K562 (cell line): ENCODE data around the gene OR52I2. TPM values are rescaled to one million over a fixed set of nuclear protein-coding genes. Genes with fewer than 3 reads are reported as not detected.

Experiments
- ATAC-seq: fragments of 200-7000 bp; cut with Tn5 transposase; 3 replicates; pipeline ENCODE4 v1.9.1; 2020; ENCODE audit warnings: moderate library complexity
- BruUV-seq: library from RNA; stranded (reverse); fragments of 400-500 nt; replicated peaks from 2 replicates; lab custom pipeline; 2021; lab: Mats Ljungman, UMichigan
- CTCF ChIA-PET: fragments of 300-600 bp; formaldehyde crosslinking; extraction: SDS; loops from one replicate; lab custom pipeline; 2021; ENCODE audit warnings: low intra/inter-chr PET ratio; lab: Yijun Ruan, JAX
- POLR2A ChIA-PET: fragments of 300-600, 350-650 bp; sonication (Branson Sonifier 250); formaldehyde crosslinking; extraction: SDS; loops from one replicate; lab custom pipeline; 2021; ENCODE audit warnings: antibody characterized with exemption, inconsistent platforms; lab: Yijun Ruan, JAX
- DNase-seq, 4 experiments: peaks; one replicate each; pipeline versions ENCODE4 v3.0.0 to v3.0.0-alpha.2; 2011 to 2018; ENCODE audit warnings: low spot score in 3 of 4, mixed read lengths in 3 of 4; ENCODE audit errors: extremely low read depth in 1 of 4
- FAIRE-seq: peaks from 2 replicates; lab custom pipeline; 2011; peaks lifted over from hg19 to GRCh38; lab: Jason Lieb, UNC
- H2AFZ ChIP-seq: 2 replicates; pipeline ENCODE4 v1.6.0; 2011; ENCODE audit warnings: low read depth, low read length, control low read depth, inconsistent platforms
- H3K27ac ChIP-seq: fragments of 200-600 bp; 3 replicates; pipeline ENCODE4 v1.8.0; 2011; ENCODE audit warnings: low read depth, mild to moderate bottlenecking, control low read depth, inconsistent platforms, low read length, moderate library complexity, mixed read lengths; ENCODE audit errors: extremely low read depth
- H3K27me3 ChIP-seq, 2 experiments: fragments of 300-600 bp in 1 of 2; 2 replicates in 1 of 2; 3 replicates in 1 of 2; pipeline versions ENCODE4 v1.6.0 to v1.8.0; 2011; ENCODE audit warnings: inconsistent platforms in 2 of 2, low read length in 2 of 2, mild to moderate bottlenecking in 1 of 2, mixed read lengths in 1 of 2, moderate library complexity in 1 of 2; ENCODE audit not compliant: control insufficient read depth in 2 of 2, insufficient read depth in 2 of 2
- H3K36me3 ChIP-seq: fragments of 300-600 bp; 3 replicates; pipeline ENCODE4 v1.8.0; 2011; ENCODE audit warnings: mild to moderate bottlenecking, low read length, inconsistent platforms; ENCODE audit not compliant: control insufficient read depth, insufficient read depth
- H3K4me1 ChIP-seq, 2 experiments: fragments of 200-600 bp in 1 of 2; replicated peaks in 1 of 2; 2 replicates in 1 of 2; 3 replicates in 1 of 2; pipeline versions ENCODE4 v1.5.1 to v1.8.0; 2011; ENCODE audit warnings: inconsistent platforms in 2 of 2, low read length in 2 of 2, mild to moderate bottlenecking in 1 of 2, mixed read lengths in 1 of 2, moderate library complexity in 1 of 2; ENCODE audit not compliant: control insufficient read depth in 2 of 2, insufficient read depth in 2 of 2
- H3K4me2 ChIP-seq: 2 replicates; pipeline ENCODE4 v1.6.1; 2011; ENCODE audit warnings: low read length, control low read depth, inconsistent platforms, mixed read lengths; ENCODE audit not compliant: insufficient read depth
- H3K4me3 ChIP-seq: fragments of 200-600 bp; sonication (generic), shearing (Covaris generic); 2 replicates; pipeline ENCODE4 v1.5.1; 2016; ENCODE audit warnings: control low read depth, inconsistent platforms
- H3K79me2 ChIP-seq: fragments of 200-600 bp; 3 replicates; pipeline ENCODE4 v1.8.0; 2011; ENCODE audit warnings: low read length, inconsistent platforms; ENCODE audit not compliant: control insufficient read depth, insufficient read depth
- H3K9ac ChIP-seq, 2 experiments: 2 replicates each; pipeline versions ENCODE4 v1.6.0 to v1.6.1; 2011; ENCODE audit warnings: low read depth in 2 of 2, low read length in 2 of 2, control low read depth in 1 of 2, inconsistent platforms in 1 of 2, mild to moderate bottlenecking in 1 of 2, mixed read lengths in 1 of 2; ENCODE audit not compliant: insufficient read depth in 1 of 2
- H3K9me1 ChIP-seq: one replicate; pipeline ENCODE4 v1.6.0; 2011; ENCODE audit warnings: inconsistent platforms, mild to moderate bottlenecking, low read length, moderate library complexity; ENCODE audit not compliant: control insufficient read depth, insufficient read depth
- H3K9me3 ChIP-seq: replicated peaks from 2 replicates; pipeline ENCODE4 v1.5.1; 2011; ENCODE audit warnings: low read depth, low read length, inconsistent platforms; ENCODE audit not compliant: control insufficient read depth, insufficient read depth
- H4K20me1 ChIP-seq: replicated peaks from 2 replicates; pipeline ENCODE4 v1.6.1; 2011; ENCODE audit warnings: low read length, inconsistent platforms, mixed read lengths; ENCODE audit not compliant: control insufficient read depth, insufficient read depth
- EGR1 ChIP-seq: fragments of 450-650 bp; conservative IDR thresholded peaks from 2 replicates; pipeline ENCODE4 v1.6.1; 2017; ENCODE audit warnings: mild to moderate bottlenecking
- ELK3 ChIP-seq: fragments of 450-650 bp; formaldehyde crosslinking; IDR thresholded peaks from 2 replicates; pipeline ENCODE4 v1.4.0; 2020; ENCODE audit warnings: mild to moderate bottlenecking
- ETS1 ChIP-seq: conservative IDR thresholded peaks from 2 replicates; pipeline ENCODE4 v1.6.1; 2011; ENCODE audit warnings: low read depth, mild to moderate bottlenecking, low read length; ENCODE audit not compliant: control insufficient read depth
- GATAD2B ChIP-seq: fragments of 450-650 bp; IDR thresholded peaks from 2 replicates; pipeline ENCODE4 v1.6.1; 2017; ENCODE audit warnings: mild to moderate bottlenecking, borderline replicate concordance
- GTF2B ChIP-seq: IDR thresholded peaks from 2 replicates; pipeline ENCODE4 v1.6.1; 2011; ENCODE audit not compliant: insufficient read length; ENCODE audit errors: extremely low read depth
- RAD21 ChIP-seq, 2 experiments: fragments of 250-450 bp in 1 of 2; fragments of 450-650 bp in 1 of 2; sonication (Bioruptor Pico) in 1 of 2; formaldehyde crosslinking in 1 of 2; IDR thresholded peaks in 1 of 2; conservative IDR thresholded peaks in 1 of 2; 2 replicates each; pipeline versions ENCODE4 v1.4.0 to v1.8.0; 2020 to 2022; ENCODE audit warnings: mild to moderate bottlenecking in 2 of 2, moderate library complexity in 1 of 2
- TGIF2 ChIP-seq: sonication (generic); formaldehyde crosslinking; IDR thresholded peaks from 2 replicates; pipeline ENCODE4 v1.8.1; 2022; ENCODE audit warnings: mild to moderate bottlenecking, missing genetic modification reagents, moderate library complexity
- ZNF512 ChIP-seq: IDR thresholded peaks from 2 replicates; pipeline ENCODE4 v1.6.1; 2016; ENCODE audit warnings: missing genetic modification characterization, missing compliant biosample characterization
- ZNF561 ChIP-seq: fragments of 450-650 bp; formaldehyde crosslinking; conservative IDR thresholded peaks from 2 replicates; pipeline ENCODE4 v1.4.0; 2020; ENCODE audit warnings: mild to moderate bottlenecking, moderate library complexity
- ZSCAN32 ChIP-seq: fragments of 450-650 bp; formaldehyde crosslinking; IDR thresholded peaks from 2 replicates; pipeline ENCODE4 v1.4.0; 2020; ENCODE audit warnings: mild to moderate bottlenecking, moderate library complexity
- WGBS: fragments of 100-300 bp; shearing (Covaris generic); methylation state at CpG from one replicate; pipeline ENCODE4 v1.1.6; 2016; ENCODE audit warnings: low coverage, mixed read lengths; ENCODE audit not compliant: insufficient coverage; ENCODE audit errors: missing lambda C conversion rate; 5-methylcytosine and 5-hydroxymethylcytosine counted together
- in situ Hi-C: fragments of 300-500 bp; cut with MboI; formaldehyde crosslinking; loops from 4 replicates; pipeline ENCODE4 v1.15.0; 2018; ENCODE audit warnings: inconsistent platforms, mixed read lengths
- intact Hi-C: fragments of 100-400 bp; cut with micrococcal nuclease; formaldehyde crosslinking; loops from 2 replicates; pipeline ENCODE4 v1.14.2; 2022
- polyA plus RNA-seq, 8 experiments: library from polyadenylated mRNA; depleted of rRNA in 4 of 8; stranded (reverse) in 5 of 8; unstranded in 3 of 8; fragments of >200 nt; fragmentation: Nextera tagmentation in 2 of 8; fragmentation: Illumina TruSeq in 1 of 8; extraction: Ambion mirVana in 2 of 8; extraction: Trizol in 1 of 8; gene quantifications; 2 replicates each; pipeline versions ENCODE4 v1.2.1 to v1.2.3, GENCODE V29; 2011 to 2014; ENCODE audit warnings: inconsistent platforms in 1 of 8, missing spikeins in 1 of 8
- total RNA-seq, 7 experiments: library from RNA; depleted of rRNA in 6 of 7; stranded (reverse); fragments of >200 nt in 6 of 7; fragmentation: Illumina TruSeq in 2 of 7; extraction: Trizol in 2 of 7; gene quantifications; 2 replicates each; pipeline versions ENCODE4 v1.2.1 to v1.2.3, GENCODE V29; 2011 to 2021; ENCODE audit warnings: low replicate concordance in 1 of 7

Gene OR52I2
- total and polyA plus RNA-seq, 9 of the 15 experiments (the other 6 are each of a cell fraction or from before 2014, with no cell fraction given) = not detected

- in situ Hi-C loops (no loop called here), intact Hi-C loops (no loop called here)
- ATAC-seq = no peak
- no peak overlapping the region for H3K27ac ChIP-seq
- no peak overlapping the region for H3K4me3 ChIP-seq
- ChIA-PET CTCF (no interaction called here), POLR2A (no interaction called here)
- no peaks in the 10 kb centered on the region for H3K4me1 ChIP-seq
- H3K27me3 ChIP-seq = peaks cover 13 to 18% of the 10 kb centered on the region in 2 experiments; a peak in 4 of 5 replicates
- H3K9me3 ChIP-seq = no peaks in the 10 kb centered on the region
- under 1% methylated on average over 16 of the region's 18 CpGs for WGBS
- TF ChIP-seq TGIF2 (no peak), GTF2B (no peak), ELK3 (CRISPR knock-in tag) (no peak), ETS1 (no peak), GATAD2B (no peak), ZNF512 (tag) (no peak), RAD21 (CRISPR knock-in tag; conservative IDR thresholded peaks at IDR 0.05 in 1 of 2, IDR thresholded peaks at IDR 0.05 in 1 of 2) (no peak), EGR1 (no peak), ZSCAN32 (CRISPR knock-in tag) (no peak), ZNF561 (no peak)
- no peaks in the 10 kb centered on the region for H4K20me1 ChIP-seq
- H3K4me2 ChIP-seq = no peak overlapping the region
- no peak overlapping the region for H3K9ac ChIP-seq
- no peaks in the 10 kb centered on the region for H3K9me1 ChIP-seq
- no peaks in the 10 kb centered on the region for H3K79me2 ChIP-seq
- no TSS peak for BruUV-seq
- no peak overlapping the region for H2AFZ ChIP-seq
- no peak for FAIRE-seq
- no peak for DNase-seq
- no peaks in the 10 kb centered on the region for H3K36me3 ChIP-seq
Observed at GRCh38 chr11:4569075-4569474, 12.5 kb upstream of the OR52I2 start.
